Stimulated activated memory B cell treated with anti-CD40 and anti-IgM and Interleukin-4, amounts not matched to agents 10 μg/mL and 1 μg/mL and 100 μg/mL, for 72 hours (primary cell): ENCODE data around the gene PPP2R5E.
A peak's percentile ranks its signal among the peaks of the same experiment; 100 is the strongest.

Experiments used
- ATAC-seq: fragments of 150-1000 bp; cut with Tn5 transposase; 2 replicates; pipeline ENCODE4 v1.10.0; 2021
- H3K27ac Mint-ChIP-seq: one replicate; pipeline ENCODE4 v1.8.0; 2022; ENCODE audit warnings: mild to moderate bottlenecking, mixed read lengths
- H3K27me3 Mint-ChIP-seq: one replicate; pipeline ENCODE4 v1.8.0; 2022; ENCODE audit warnings: mixed read lengths
- H3K36me3 Mint-ChIP-seq: one replicate; pipeline ENCODE4 v1.8.0; 2022; ENCODE audit warnings: mixed read lengths
- H3K4me1 Mint-ChIP-seq: one replicate; pipeline ENCODE4 v1.8.0; 2022; ENCODE audit warnings: mixed read lengths
- H3K4me3 Mint-ChIP-seq: one replicate; pipeline ENCODE4 v1.8.0; 2022; ENCODE audit warnings: mild to moderate bottlenecking, moderate library complexity, mixed read lengths
- H3K9me3 Mint-ChIP-seq: one replicate; pipeline ENCODE4 v1.8.0; 2022; ENCODE audit warnings: mixed read lengths

The PPP2R5E gene

GRCh38 chr14:63468294-63468693 is 74.9 kb downstream of the PPP2R5E start:
- peaks cover 35% of the 10 kb centered on the region for H3K4me1 Mint-ChIP-seq
- peaks cover 6% of the 10 kb centered on the region for H3K36me3 Mint-ChIP-seq
- H3K4me3 Mint-ChIP-seq = no peak overlapping the region
- ATAC-seq = no peak
- H3K9me3 Mint-ChIP-seq = no peaks in the 10 kb centered on the region
- no peaks in the 10 kb centered on the region for H3K27me3 Mint-ChIP-seq
- H3K27ac Mint-ChIP-seq = no peak overlapping the region

GRCh38 chr14:63467440-63468072 is 75.6 kb downstream of the PPP2R5E start:
- no peaks in the 10 kb centered on the region for H3K27me3 Mint-ChIP-seq
- H3K4me1 Mint-ChIP-seq = peaks cover 35% of the 10 kb centered on the region
- H3K27ac Mint-ChIP-seq = no peak overlapping the region
- no peak overlapping the region for H3K4me3 Mint-ChIP-seq
- no peak for ATAC-seq
- H3K9me3 Mint-ChIP-seq = no peaks in the 10 kb centered on the region
- H3K36me3 Mint-ChIP-seq = peaks cover 6% of the 10 kb centered on the region

- no peaks in the 10 kb centered on the region for H3K9me3 Mint-ChIP-seq
- no peak overlapping the region for H3K4me3 Mint-ChIP-seq
- no peak overlapping the region for H3K27ac Mint-ChIP-seq
- no peaks in the 10 kb centered on the region for H3K27me3 Mint-ChIP-seq
- H3K36me3 Mint-ChIP-seq = peaks cover 10% of the 10 kb centered on the region
- ATAC-seq = no peak
- H3K4me1 Mint-ChIP-seq = peaks cover 29% of the 10 kb centered on the region
Measured at GRCh38 chr14:63465347-63465746, 77.8 kb downstream of the PPP2R5E start.

GRCh38 chr14:63460680-63461369 is 82.4 kb downstream of the PPP2R5E start:
- Mint-ChIP-seq H3K9me3 (no peaks in the 10 kb centered on the region), H3K4me3 (no peak overlapping the region), H3K27me3 (no peaks in the 10 kb centered on the region), H3K4me1 (peaks cover 35% of the 10 kb centered on the region), H3K36me3 (peaks cover 19% of the 10 kb centered on the region), H3K27ac (no peak overlapping the region)
- no peak for ATAC-seq

- no peak overlapping the region for H3K4me3 Mint-ChIP-seq
- H3K36me3 Mint-ChIP-seq = peaks cover 19% of the 10 kb centered on the region
- no peaks in the 10 kb centered on the region for H3K9me3 Mint-ChIP-seq
- H3K27ac Mint-ChIP-seq = no peak overlapping the region
- peaks cover 43% of the 10 kb centered on the region for H3K4me1 Mint-ChIP-seq
- no peak for ATAC-seq
- H3K27me3 Mint-ChIP-seq = no peaks in the 10 kb centered on the region
Measured at GRCh38 chr14:63459738-63460137, 83.4 kb downstream of the PPP2R5E start.

- no peak for ATAC-seq
- peaks cover 24% of the 10 kb centered on the region for H3K36me3 Mint-ChIP-seq
- H3K27me3 Mint-ChIP-seq = no peaks in the 10 kb centered on the region
- H3K9me3 Mint-ChIP-seq = no peaks in the 10 kb centered on the region
- peaks cover 39% of the 10 kb centered on the region for H3K4me1 Mint-ChIP-seq
- no peak overlapping the region for H3K4me3 Mint-ChIP-seq
- no peak overlapping the region for H3K27ac Mint-ChIP-seq
Measured at GRCh38 chr14:63457498-63457897, 85.7 kb downstream of the PPP2R5E start.

- Mint-ChIP-seq H3K9me3 (no peaks in the 10 kb centered on the region), H3K4me1 (peaks cover 38% of the 10 kb centered on the region), H3K27me3 (no peaks in the 10 kb centered on the region), H3K4me3 (no peak overlapping the region), H3K27ac (peak overlapping the region; percentile 57), H3K36me3 (peaks cover 37% of the 10 kb centered on the region)
- ATAC-seq = no peak
Measured at GRCh38 chr14:63454863-63455622, 88.1 kb downstream of the PPP2R5E start.

GRCh38 chr14:63454436-63454835 is 88.7 kb downstream of the PPP2R5E start:
- Mint-ChIP-seq H3K4me1 (peaks cover 33% of the 10 kb centered on the region), H3K27ac (peak overlapping the region; percentile 57), H3K27me3 (no peaks in the 10 kb centered on the region), H3K4me3 (no peak overlapping the region), H3K36me3 (peaks cover 35% of the 10 kb centered on the region), H3K9me3 (no peaks in the 10 kb centered on the region)
- ATAC-seq = no peak

- ATAC-seq = no peak
- no peaks in the 10 kb centered on the region for H3K9me3 Mint-ChIP-seq
- no peak overlapping the region for H3K27ac Mint-ChIP-seq
- H3K4me1 Mint-ChIP-seq = peaks cover 28% of the 10 kb centered on the region
- H3K27me3 Mint-ChIP-seq = no peaks in the 10 kb centered on the region
- H3K4me3 Mint-ChIP-seq = no peak overlapping the region
- peaks cover 40% of the 10 kb centered on the region for H3K36me3 Mint-ChIP-seq
Measured at GRCh38 chr14:63453443-63453936, 89.7 kb downstream of the PPP2R5E start.

- Mint-ChIP-seq H3K4me3 (no peak overlapping the region), H3K27ac (no peak overlapping the region), H3K36me3 (peaks cover 36% of the 10 kb centered on the region), H3K27me3 (no peaks in the 10 kb centered on the region), H3K9me3 (no peaks in the 10 kb centered on the region), H3K4me1 (peaks cover 23% of the 10 kb centered on the region)
- no peak for ATAC-seq
Measured at GRCh38 chr14:63452796-63453195, 90.4 kb downstream of the PPP2R5E start.

- ATAC-seq = no peak
- peaks cover 44% of the 10 kb centered on the region for H3K36me3 Mint-ChIP-seq
- H3K9me3 Mint-ChIP-seq = no peaks in the 10 kb centered on the region
- peaks cover 15% of the 10 kb centered on the region for H3K4me1 Mint-ChIP-seq
- H3K4me3 Mint-ChIP-seq = no peak overlapping the region
- H3K27me3 Mint-ChIP-seq = no peaks in the 10 kb centered on the region
- no peak overlapping the region for H3K27ac Mint-ChIP-seq
Measured at GRCh38 chr14:63448841-63449240, 94.3 kb downstream of the PPP2R5E start.

- Mint-ChIP-seq H3K27ac (no peak overlapping the region), H3K4me3 (no peak overlapping the region), H3K27me3 (no peaks in the 10 kb centered on the region), H3K4me1 (peaks cover 24% of the 10 kb centered on the region), H3K9me3 (no peaks in the 10 kb centered on the region), H3K36me3 (peaks cover 33% of the 10 kb centered on the region)
- ATAC-seq = no peak
Measured at GRCh38 chr14:63444588-63444987, 98.6 kb downstream of the PPP2R5E start.

GRCh38 chr14:63443988-63444387 is 99.2 kb downstream of the PPP2R5E start:
- Mint-ChIP-seq H3K4me1 (peaks cover 24% of the 10 kb centered on the region), H3K4me3 (no peak overlapping the region), H3K27ac (no peak overlapping the region), H3K9me3 (no peaks in the 10 kb centered on the region), H3K27me3 (no peaks in the 10 kb centered on the region), H3K36me3 (peaks cover 31% of the 10 kb centered on the region)
- ATAC-seq = no peak

GRCh38 chr14:63443361-63443760 is 99.8 kb downstream of the PPP2R5E start:
- peaks cover 28% of the 10 kb centered on the region for H3K36me3 Mint-ChIP-seq
- H3K27me3 Mint-ChIP-seq = no peaks in the 10 kb centered on the region
- H3K4me1 Mint-ChIP-seq = peaks cover 27% of the 10 kb centered on the region
- no peak overlapping the region for H3K27ac Mint-ChIP-seq
- ATAC-seq = no peak
- no peaks in the 10 kb centered on the region for H3K9me3 Mint-ChIP-seq
- no peak overlapping the region for H3K4me3 Mint-ChIP-seq

- peaks cover 59% of the 10 kb centered on the region for H3K4me1 Mint-ChIP-seq
- peak overlapping the region; percentile 51 for H3K27ac Mint-ChIP-seq
- H3K4me3 Mint-ChIP-seq = peak overlapping the region; percentile 11
- H3K9me3 Mint-ChIP-seq = no peaks in the 10 kb centered on the region
- no peak for ATAC-seq
- no peaks in the 10 kb centered on the region for H3K27me3 Mint-ChIP-seq
- peaks cover 29% of the 10 kb centered on the region for H3K36me3 Mint-ChIP-seq
Measured at GRCh38 chr14:63438065-63438757, 105.0 kb downstream of the PPP2R5E start.
